HG03139 (cell line): ENCODE measurements around the gene MED31.
"Not testable (repeated sequence)": the region's sequence is repeated elsewhere in the genome, so short reads cannot be mapped to it uniquely, and the experiment has no call there.

ENCODE experiments used
- ATAC-seq: cut with Tn5 transposase; IDR thresholded peaks from one replicate; pipeline ENCODE4 v1.9.1; 2021; ENCODE audit not compliant: unreplicated experiment

Gene MED31

DNA sequence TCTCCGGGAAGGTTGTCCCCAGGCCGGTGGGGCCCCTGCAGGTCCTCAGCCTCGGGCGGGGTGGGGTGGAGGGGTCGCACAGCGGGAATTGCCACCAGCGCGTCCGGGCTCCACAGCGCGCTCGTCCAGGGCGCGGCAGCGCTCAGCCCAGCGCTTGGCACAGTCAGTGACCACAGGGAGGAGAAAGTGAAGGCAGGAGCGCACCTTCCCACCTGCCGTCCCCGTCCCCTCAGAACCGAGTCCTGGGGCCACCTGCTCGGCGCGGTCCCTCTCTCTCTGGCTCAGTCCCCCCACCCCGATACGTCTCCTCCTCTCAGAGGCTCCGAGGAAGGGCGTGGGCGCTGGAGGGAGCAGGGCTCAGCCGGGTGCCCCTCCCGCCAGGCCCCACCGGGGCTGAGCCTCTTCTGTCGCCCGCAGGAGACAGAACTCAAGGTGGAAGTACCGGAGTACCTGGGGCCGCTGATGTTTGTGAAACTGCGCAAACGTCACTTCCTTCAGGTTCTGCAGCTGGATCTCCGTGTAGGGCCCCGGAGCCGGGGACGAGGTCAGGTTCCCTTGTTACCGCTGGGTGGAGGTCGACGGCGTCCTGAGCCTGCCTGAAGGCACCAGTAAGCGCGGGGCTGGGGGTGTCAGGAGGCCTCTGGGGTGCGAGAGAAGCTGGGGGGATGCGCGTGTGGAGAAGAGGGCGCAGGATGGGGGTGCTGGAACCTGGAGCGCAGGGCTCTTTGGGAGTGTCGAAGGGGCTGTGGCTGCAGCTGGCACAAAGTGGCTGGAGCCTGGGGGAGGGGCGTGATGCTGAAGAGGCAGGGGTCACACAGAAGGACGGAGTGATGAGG lies 5.6 kb upstream of the MED31 start:
- not testable (repeated sequence) for ATAC-seq

DNA sequence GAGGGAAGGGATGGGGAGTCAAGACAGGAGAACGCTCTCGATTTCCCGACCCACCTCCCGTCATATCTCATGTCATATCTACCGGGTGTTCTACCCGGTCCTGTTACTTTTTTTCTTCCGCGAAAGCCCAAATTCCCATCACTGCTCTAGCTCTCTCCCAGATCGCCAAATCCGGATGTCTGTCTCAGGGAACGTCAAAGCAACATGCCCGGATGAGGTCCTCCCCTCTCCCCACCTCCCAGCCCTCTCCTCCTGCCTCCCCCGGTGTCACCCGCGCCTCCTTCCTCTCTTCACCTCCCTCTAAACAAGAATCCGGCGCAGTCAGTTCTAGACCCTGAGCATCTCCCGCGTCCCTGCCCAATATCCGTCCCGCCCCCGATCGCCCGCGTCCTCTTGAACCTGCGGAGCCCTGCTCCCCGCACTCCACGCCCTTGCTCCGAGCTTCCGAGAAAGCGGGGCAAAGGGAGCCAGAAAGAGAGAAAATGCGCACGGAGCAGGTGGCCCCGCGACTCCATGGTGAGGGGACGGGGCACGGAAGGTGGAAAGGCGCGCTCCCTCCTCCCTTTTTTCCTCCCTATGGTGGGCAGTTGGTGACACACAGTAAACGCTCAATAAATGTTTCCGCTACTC lies 4.4 kb upstream of the MED31 start:
- not testable (repeated sequence) for ATAC-seq

DNA sequence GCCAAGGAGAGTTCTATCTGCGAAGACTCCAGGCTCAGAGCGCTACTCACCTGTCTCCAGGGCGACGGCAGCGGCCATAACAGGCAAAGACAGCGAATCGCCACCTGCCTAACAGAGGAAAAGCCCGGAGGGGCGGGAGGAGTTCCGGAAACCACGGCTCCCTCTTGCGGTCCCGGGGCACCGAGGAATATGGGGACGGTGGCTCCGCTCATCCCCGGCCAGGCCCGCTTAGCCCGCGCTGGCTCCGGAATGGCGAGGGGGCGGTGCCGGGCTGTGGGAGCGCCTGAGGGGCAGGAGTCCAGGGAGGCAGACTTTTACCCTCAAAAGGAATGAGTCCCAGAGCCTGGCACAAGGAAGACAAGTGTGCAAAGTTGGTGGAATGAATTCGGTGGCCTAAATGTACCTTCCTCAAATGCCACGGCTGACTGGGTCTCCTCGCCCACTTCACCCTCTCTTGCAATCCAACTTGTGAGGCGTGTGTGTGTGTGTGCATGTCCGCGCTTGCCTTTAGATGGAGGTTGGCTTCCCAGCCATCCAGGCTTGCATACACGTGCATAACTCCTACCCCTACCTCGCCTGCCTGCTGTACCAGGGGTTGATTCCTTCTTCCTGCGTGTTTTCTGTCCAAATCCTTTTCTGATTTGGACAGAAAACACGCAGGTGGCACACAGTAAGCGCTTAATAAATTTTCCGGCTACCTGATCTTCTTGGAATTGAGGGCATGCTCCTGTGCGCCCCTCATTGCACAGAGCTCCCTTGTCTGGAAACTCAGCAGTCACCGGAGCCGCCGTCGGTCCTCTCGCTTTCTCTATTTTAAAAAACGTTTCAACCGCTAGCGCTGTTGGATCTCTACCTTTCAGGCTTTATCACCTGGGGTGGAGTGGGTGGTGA lies 3.7 kb upstream of the MED31 start:
- ATAC-seq: no peak

DNA sequence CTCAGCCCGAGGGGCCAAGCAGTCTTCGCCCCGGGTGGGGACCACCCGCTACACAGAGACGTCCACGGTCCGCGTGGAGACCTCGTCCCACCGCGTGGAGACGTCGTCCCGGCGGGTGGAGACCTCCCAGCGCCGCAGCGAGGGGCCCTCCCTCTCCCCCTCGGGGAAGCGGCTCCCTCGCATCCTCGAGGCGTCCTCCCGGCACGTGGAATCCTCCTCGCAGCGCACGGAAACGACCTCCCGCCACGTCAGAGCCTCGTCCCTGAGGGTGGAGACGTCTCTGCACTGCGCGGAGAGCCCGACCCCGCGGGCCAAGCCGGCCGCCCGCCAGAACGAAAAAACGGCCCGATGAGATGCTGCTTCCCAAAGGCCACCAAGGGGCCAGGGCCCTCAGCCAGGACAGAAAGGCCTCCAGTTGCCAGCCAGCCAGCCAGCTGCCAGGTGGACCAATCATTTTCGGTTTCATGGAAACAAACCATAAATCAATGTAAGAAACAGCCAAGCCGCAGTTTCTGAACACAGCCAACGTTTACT lies 581 bp upstream of the MED31 start:
- ATAC-seq: peak; percentile 13

DNA sequence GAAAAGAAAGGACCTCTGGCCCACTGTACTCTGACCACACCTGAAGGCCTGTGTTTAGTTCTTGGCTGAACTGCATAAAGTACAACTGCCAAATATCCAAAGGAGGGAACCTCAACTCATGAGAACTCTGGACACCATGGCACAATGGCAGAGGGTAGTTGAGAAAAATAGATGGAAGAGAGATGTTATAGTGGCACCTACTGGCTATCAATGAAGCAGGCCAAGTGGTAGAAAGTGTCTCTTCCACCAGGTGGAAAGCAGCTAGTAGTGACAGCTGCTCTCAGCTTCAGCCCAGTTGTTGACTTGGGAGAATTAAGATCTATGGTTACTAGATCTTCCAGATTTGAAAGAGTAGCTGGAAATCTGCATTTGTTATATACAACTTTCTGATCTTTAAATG lies 3.2 kb downstream of the MED31 start:
- no peak for ATAC-seq

DNA sequence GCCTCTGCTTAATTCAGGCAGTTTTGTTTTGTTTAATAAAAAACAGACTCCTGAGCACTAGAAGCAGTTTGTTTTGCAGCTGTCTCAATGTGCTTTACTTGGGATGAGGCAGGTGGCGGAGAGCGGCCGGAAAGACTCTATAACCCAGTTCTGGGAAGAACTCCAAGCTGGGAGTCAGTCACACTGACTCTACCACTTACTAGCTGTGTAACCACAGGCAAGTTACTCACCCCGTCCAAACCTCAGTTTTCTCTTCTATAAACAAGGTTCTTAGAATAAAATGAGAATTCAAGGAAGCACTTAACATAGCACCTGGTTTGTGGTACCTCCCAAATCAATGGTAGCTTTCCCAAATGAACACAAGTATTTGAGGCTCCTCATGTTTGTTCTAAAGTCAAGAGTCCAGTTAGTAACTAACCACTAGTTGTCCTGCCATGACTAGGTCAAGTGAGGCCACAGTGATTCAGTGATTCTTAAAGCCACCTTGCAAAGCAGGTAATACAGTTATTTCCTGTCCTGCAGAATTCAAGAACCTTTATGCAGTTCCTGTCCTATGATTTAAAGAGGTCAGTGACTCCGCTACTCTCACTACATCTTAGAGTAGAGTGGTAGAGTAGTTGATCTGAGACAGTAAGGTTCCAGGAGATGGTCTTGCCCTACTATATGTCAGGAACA lies 7.8 kb downstream of the MED31 start:
- no peak for ATAC-seq

DNA sequence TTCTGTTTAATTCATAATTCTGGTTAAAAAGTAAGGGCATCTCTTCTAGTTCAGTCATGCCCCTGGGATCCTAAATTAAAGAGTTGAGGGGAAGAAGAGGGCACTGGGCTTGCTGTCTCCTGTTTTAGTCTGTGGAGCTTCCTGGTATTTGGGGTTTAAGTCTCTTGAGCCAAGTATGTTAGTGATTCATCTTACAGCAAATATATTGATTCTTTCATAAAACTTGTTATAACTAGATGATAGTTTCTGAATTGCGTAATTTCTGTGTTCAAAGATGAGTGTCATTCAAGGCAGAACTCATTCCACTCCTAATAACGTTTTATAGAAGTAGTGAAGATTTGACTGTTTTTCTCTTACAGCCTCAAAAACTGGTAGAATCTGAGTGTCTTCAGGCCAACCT lies 8.8 kb downstream of the MED31 start:
- no peak for ATAC-seq

DNA sequence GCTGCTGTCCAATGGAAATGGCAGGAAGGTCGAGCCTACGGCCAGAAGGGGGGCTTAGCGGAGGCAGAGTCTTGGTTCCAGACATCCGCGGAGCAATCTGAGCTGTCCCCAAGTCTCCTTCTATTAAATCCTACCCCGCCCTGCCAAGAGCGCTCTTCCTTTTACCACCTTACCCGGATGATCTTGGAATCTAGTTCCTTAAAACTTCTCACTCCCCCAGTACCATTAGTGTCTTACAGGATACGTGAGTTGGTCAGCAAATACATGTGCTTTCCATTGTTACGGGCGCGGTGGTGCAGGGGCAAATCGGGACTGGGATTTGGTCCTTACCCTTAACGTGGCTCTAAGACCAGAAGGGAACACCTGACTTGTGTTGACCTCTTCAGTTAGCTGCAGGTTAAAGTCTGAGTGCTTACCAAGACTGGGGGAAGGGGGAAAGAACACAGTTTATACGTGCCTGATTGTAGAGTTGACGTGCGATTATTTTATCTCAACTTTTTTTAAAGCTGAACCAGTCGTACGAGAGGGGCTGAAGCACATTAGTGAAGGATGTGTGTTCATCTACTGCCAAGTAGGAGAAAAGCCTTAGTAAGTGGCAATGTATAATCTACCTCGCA lies 10.1 kb downstream of the MED31 start:
- ATAC-seq: no peak

DNA sequence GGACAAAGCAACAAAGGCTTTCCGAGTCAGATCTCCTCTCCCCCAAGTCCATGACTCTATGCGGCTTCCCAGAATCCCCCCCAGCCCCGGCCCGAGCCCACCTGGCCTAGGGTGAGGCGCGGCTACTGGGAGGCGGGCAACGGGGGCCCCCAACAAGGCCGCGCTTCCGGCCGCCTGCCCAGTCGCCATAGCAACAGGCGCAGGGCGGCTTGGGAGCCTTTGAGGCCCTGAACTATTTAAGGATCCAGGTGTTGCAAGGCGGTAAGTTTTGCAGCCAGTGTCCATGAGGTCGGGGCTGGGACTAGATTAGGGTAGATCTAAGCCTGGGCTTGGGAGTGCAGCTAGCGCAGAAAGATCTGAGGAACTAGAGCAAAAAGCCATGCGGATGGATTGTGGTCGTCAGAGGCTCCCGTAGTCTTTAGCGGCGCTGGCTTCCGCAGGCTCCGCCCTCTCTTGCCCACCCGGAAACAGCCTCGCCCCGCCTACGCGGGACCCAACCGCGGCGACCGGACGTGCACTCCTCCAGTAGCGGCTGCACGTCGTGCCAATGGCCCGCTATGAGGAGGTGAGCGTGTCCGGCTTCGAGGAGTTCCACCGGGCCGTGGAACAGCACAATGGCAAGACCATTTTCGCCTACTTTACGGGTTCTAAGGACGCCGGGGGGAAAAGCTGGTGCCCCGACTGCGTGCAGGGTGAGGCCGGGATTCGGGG lies 10.7 kb downstream of the MED31 start, which contains the start of the genes KIAA0753 and TXNDC17:
Gene KIAA0753, minus strand, starts transcription at position 176 of the 711 bp plus-strand sequence. CDS start 5,608 bp downstream, outside the sequence.
Gene TXNDC17, plus strand, starts transcription at position 525 of the 711 bp plus-strand sequence. Its CDS starts 23 bp downstream, at position 548.
- peak; percentile 66 for ATAC-seq

DNA sequence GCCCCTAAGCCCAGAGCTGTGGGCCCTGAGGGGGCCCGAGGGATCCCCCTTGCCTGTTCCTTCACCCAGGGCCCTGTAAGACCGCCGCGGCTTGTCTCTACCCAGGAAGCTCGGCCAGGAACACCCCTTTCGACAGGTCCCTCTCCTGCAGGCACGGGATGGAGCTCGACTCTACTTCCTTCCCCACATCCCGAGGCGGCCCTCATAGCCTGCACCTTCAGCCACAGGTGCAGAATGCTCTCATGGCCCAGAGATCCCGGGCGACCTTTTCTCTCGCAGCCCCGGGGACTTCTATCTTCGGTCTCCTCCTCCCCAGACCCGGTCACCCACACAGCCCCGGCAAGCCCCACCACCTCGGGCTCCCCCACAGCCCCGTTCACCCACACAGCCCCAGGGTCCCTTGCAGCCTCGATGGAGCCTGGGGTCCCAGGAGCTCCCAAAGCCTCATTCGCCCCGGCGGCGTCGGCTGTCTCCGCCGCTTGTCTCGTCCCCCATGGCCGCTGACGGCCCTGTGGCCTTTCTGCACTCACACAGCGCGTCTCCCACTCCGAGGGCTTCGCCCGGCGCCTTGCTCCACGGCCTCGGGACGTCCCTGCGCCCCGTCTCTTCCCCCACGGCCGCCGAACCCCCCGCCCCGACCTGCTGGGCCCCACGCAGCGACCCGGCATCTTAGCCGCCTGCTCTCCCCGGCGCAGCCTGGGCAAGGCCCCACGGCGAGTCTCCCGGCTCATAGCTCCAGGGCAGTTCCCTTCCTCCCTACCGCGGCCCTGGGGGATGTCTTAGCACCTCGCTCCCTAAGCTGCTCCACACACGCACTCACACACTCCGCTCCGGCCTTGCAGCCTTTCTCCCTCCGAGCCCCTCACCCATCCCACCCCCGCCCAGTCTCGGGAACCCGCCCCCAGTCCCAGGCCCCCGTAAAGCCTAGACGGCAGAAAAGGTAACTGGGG lies 11.5 kb downstream of the MED31 start:
- peak; percentile 3 for ATAC-seq

DNA sequence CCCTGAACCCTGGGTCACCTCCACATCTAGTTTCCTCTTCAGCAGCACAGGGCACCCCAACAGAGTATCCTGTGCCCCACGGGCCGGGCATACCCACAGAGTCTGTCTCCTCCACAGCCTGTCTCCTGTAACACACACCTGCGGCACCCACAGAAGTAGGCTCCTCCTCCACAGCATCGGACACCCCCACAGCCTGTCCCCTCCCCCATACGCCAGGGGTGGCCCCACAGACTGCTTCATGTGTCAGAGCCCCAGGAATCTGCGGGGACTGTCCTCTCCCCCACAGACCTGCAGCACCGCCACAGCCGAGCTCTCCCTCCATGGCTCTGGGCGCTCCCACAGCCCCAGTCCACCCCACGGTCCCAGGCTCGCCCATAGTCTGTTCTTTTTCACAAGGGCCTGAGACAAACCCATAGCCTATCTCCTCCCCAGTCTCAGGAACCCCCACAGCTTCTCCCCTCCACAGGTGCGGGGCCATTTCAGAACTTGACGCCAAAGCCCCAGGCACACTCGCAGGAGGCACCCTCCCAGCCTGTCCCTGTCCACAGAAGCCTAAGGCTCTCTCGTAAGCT lies 12.3 kb downstream of the MED31 start:
- no peak for ATAC-seq

DNA sequence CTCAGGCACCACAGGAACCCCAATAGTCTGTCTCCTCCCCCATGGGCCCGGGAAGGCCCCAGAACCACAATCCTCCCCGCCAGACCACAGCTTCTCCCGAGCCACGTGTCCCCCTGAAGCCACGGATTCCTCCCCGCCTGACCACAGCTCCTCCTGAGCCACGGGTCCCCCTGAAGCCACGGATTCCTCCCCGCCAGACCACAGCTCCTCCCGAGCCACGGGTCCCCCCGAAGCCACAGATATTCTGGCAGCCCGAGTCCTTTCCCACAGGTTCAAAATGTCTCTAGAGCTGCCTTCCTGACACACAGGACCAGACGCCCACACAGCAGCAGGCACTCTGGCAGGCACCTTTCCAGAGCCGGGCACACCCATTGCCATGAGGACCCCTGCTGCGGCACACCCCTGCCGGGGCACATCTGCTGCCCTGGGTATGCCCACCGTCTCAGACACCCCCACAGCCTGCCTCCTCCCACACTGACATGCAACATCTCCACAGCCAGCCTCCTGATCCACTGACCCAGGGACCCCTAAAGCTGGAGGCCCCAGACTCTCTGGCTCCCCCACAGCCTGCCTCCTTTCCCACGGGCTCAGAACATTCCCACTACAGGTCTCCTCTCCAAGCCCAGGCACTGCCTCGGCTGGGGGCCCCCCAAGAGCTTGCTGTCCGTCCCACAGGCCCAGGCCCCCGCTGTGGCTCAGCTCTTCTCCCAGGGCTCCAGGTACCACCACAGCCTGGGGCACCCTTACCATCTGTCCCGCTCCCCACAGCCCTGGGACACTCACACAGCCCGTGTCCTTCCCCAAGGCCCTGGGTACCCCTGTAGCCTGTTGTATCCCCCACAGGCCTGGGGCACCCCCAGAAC lies 13.1 kb downstream of the MED31 start:
- ATAC-seq: no peak

DNA sequence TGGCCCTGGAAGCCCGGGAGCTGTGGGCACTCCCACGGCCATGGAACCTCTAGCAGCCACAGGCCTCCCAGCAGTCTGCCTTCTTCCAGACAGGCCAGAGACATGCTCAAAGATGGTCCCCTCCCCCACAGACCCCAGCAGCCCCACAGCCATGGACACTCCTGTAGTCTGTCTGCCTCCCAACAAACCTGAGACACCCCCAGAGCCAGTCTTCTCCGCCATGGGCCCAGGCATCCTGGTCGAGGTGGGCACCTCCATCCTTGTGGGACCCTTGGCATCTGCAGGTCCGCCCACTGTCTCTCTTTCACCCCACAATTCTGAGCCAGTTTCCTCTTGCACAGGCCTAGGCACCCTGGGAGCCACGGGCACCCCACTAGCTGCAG lies 14.0 kb downstream of the MED31 start:
- no peak for ATAC-seq

DNA sequence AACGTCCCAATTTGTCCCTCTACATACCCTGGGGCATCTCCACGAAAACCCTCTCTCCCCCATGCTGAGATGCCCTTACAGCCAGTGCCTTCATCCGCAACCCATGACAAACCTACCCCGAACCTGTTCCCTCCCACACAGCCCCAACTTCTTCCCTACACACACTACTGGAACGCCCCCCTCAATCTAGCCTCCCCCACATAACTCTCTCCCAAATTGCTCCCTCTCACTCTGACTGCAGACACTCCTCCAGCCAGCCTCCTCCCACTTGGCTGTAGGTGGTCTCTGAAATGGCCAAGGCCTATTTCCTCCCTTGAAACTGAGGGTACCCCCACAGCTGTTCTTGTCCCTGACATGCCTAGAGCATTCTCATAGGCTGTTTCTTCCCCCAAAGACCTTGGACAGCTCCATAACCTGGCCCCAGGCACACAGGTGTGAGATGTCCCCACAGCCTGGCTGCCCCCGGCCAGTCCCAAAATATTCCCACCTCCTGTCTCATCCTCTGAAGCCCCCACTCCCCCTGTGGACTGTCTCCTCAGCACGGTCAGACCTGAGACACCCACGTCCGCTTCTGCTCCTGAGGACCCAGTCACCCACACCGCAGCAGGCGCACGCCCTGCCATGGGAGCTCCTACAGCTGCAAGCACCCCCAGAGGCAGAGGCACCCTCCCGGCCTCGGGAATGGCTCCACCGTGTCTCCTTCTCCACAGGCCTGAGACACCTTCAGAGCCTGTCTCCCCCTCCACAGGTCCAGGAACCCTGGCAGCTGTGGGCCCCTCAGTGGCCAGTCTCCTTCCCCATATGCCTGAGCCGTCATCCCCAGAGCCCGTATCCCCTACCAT lies 14.6 kb downstream of the MED31 start:
- ATAC-seq: no peak

DNA sequence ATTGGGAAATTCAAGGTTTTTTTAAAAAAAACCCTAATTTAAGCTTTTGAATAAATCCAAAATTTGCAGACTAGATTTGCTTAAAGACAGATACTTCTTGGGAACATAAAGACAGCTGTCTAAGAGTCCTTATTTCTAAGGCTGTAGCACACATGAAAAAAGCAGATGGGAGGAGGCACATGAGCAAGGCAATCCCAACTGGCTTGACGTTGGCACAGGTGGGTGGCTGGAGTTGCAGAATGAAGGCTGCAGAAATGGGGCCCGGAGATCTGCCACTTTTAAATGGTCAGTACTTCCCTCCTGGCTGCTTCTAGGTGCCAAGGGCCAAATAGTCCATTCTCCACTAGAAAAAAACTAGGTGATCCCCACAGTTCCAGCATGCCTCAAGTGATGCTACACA lies 15.3 kb downstream of the MED31 start:
- no peak for ATAC-seq

DNA sequence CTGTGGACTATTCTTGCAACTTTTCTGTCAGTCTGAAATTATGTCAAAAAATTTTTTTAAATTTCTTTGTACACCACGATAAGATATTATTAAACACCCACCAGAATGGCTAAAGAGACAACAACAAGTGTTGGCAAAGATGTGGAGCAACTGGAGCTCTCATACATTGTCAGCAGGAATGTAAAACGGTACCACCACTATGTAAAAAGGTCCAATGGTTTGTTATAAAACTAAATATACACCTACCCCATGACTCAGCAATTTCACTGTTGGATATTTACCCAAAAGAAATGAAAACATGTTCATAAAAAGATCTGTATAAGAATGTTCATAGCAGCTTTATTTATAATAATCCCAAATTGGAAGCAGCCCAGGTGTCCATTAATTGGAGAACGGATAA lies 18.1 kb downstream of the MED31 start:
- ATAC-seq: no peak
